Measurements from ENCODE around the gene RUFY3. TPM values are rescaled to one million over a fixed set of nuclear protein-coding genes. Genes with fewer than 3 reads are reported as not detected.

Gene RUFY3
- total and polyA plus RNA-seq, 9 of the 15 experiments (the other 6 are each of a cell fraction or from before 2014, with no cell fraction given), result 4.2 to 31.1 (median 21.5) TPM

DNA sequence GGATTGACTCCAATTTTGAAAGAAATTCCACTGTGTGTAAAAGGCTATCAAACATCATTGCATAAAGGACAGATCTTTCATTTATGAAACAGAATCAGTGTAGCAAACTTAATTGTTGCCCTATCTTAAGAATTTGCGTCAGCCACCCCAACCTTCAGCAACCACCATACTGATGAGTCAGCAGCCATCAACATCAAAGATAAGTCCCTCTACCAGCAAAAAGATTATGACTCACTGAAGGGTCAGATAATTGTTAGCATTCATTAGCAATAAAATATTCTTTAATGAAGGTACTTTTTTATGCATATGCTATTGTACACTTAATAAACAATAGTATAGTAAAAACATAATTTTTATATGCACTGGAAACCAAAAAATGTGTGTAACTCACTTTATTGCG lies 133.7 kb downstream of the RUFY3 start (continued):
- TF ChIP-seq PKNOX1 (IDR thresholded peaks at IDR 0.05), result no peak
- TF ChIP-seq MCM3 (IDR thresholded peaks at IDR 0.05), result no peak
- TF ChIP-seq ZBTB17 (CRISPR knock-in tag; IDR thresholded peaks at IDR 0.05), result no peak
- no peak for TF ChIP-seq GTF2B (IDR thresholded peaks at IDR 0.05; ENCODE audit: extremely low read depth, insufficient read length)
- peak; percentile 84 for TF ChIP-seq SMARCC2 (IDR thresholded peaks at IDR 0.05; ENCODE audit: low read depth)
- TF ChIP-seq, protein P1, sequence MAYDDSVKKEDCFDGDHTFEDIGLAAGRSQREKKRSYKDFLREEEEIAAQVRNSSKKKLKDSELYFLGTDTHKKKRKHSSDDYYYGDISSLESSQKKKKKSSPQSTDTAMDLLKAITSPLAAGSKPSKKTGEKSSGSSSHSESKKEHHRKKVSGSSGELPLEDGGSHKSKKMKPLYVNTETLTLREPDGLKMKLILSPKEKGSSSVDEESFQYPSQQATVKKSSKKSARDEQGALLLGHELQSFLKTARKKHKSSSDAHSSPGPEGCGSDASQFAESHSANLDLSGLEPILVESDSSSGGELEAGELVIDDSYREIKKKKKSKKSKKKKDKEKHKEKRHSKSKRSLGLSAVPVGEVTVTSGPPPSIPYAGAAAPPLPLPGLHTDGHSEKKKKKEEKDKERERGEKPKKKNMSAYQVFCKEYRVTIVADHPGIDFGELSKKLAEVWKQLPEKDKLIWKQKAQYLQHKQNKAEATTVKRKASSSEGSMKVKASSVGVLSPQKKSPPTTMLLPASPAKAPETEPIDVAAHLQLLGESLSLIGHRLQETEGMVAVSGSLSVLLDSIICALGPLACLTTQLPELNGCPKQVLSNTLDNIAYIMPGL (CRISPR knock-in tag; IDR thresholded peaks at IDR 0.05), result no peak
- TF ChIP-seq CREM (IDR thresholded peaks at IDR 0.05; ENCODE audit: low read depth), result peak; percentile 57; the same call in 1 of the 2 replicates
- TF ChIP-seq ZNF699 (CRISPR knock-in tag; IDR thresholded peaks at IDR 0.05; ENCODE audit: insufficient replicate concordance), result no peak
- no peak for TF ChIP-seq ZNF444 (CRISPR knock-in tag; IDR thresholded peaks at IDR 0.05)
- TF ChIP-seq NR2C2 (CRISPR knock-in tag; IDR thresholded peaks at IDR 0.05), result no peak
- TF ChIP-seq NR2C2 (tag; IDR thresholded peaks at IDR 0.05), result no peak
- TF ChIP-seq ZNF3 (CRISPR knock-in tag; IDR thresholded peaks at IDR 0.05), result no peak
- TF ChIP-seq ZKSCAN1 (IDR thresholded peaks at IDR 0.05; ENCODE audit: low read depth, low read length), result no peak
- TF ChIP-seq POLR3G (IDR thresholded peaks at IDR 0.05; ENCODE audit: extremely low read depth, insufficient read length, insufficient replicate concordance), result no peak
- no peak for TF ChIP-seq POLR3A (IDR thresholded peaks at IDR 0.05; ENCODE audit: borderline replicate concordance, extremely low read depth, insufficient read depth, insufficient read length)
- TF ChIP-seq POU5F1 (IDR thresholded peaks at IDR 0.05; ENCODE audit: borderline replicate concordance, low read depth, low read length, partially characterized antibody), result no peak
- no peak for TF ChIP-seq HMGN3 (IDR thresholded peaks at IDR 0.05; ENCODE audit: borderline replicate concordance, extremely low read depth, insufficient read length, low read depth, low read length)
- TF ChIP-seq HDAC2 (IDR thresholded peaks at IDR 0.05), result no peak
- no peak for TF ChIP-seq ZNF696 (CRISPR knock-in tag; conservative IDR thresholded peaks at IDR 0.05)
- TF ChIP-seq ZFPM2 (CRISPR knock-in tag; IDR thresholded peaks at IDR 0.05), result no peak
- TF ChIP-seq MBD1 (CRISPR knock-in tag; IDR thresholded peaks at IDR 0.05), result no peak
- TF ChIP-seq, protein P2, sequence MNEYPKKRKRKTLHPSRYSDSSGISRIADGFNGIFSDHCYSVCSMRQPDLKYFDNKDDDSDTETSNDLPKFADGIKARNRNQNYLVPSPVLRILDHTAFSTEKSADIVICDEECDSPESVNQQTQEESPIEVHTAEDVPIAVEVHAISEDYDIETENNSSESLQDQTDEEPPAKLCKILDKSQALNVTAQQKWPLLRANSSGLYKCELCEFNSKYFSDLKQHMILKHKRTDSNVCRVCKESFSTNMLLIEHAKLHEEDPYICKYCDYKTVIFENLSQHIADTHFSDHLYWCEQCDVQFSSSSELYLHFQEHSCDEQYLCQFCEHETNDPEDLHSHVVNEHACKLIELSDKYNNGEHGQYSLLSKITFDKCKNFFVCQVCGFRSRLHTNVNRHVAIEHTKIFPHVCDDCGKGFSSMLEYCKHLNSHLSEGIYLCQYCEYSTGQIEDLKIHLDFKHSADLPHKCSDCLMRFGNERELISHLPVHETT (CRISPR knock-in tag; conservative IDR thresholded peaks at IDR 0.05 in 1 of 2, IDR thresholded peaks at IDR 0.05 in 1 of 2), result no peak

Measured in K562 (cell line).